ENCODE results near the gene ADARB2. TPM values are rescaled to one million over a fixed set of nuclear protein-coding genes. Genes with fewer than 3 reads are reported as not detected.

The ADARB2 gene
- total RNA-seq, 2 donors from 2014 or later, result 8.0 to 12.2 TPM

- Histone ChIP-seq H3K4me3 (no peak overlapping the region), H3K4me1 (no peaks in the 10 kb centered on the region), H3K27me3 (no peaks in the 10 kb centered on the region), H3K36me3 (replicated peaks in 1 of 2; ENCODE audit: insufficient read depth in 1 of 2, low read depth in 2 of 2) (no peaks in the 10 kb centered on the region), H3K27ac (no peak overlapping the region), H3K9me3 (no peaks in the 10 kb centered on the region)
- DNase-seq (no peak), ATAC-seq (no peak)
- TF ChIP-seq POLR2A (IDR thresholded peaks at IDR 0.05), result no peak
- TF ChIP-seq, protein P1, sequence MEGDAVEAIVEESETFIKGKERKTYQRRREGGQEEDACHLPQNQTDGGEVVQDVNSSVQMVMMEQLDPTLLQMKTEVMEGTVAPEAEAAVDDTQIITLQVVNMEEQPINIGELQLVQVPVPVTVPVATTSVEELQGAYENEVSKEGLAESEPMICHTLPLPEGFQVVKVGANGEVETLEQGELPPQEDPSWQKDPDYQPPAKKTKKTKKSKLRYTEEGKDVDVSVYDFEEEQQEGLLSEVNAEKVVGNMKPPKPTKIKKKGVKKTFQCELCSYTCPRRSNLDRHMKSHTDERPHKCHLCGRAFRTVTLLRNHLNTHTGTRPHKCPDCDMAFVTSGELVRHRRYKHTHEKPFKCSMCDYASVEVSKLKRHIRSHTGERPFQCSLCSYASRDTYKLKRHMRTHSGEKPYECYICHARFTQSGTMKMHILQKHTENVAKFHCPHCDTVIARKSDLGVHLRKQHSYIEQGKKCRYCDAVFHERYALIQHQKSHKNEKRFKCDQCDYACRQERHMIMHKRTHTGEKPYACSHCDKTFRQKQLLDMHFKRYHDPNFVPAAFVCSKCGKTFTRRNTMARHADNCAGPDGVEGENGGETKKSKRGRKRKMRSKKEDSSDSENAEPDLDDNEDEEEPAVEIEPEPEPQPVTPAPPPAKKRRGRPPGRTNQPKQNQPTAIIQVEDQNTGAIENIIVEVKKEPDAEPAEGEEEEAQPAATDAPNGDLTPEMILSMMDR (IDR thresholded peaks at IDR 0.05), result no peak
- 35 to 45% methylated on average over 8 to 9 of the region's 9 CpGs for WGBS, 2 donors
- intact Hi-C loops (cut with DNase I), result no loop called here
These were observed 93.5 kb downstream of the ADARB2 start for GRCh38 chr10:1643908-1644179.

- Histone ChIP-seq H3K9me3 (no peaks in the 10 kb centered on the region), H3K4me3 (no peak overlapping the region), H3K36me3 (replicated peaks in 1 of 2; ENCODE audit: insufficient read depth in 1 of 2, low read depth in 2 of 2) (no peaks in the 10 kb centered on the region), H3K4me1 (no peaks in the 10 kb centered on the region), H3K27ac (no peak overlapping the region), H3K27me3 (no peaks in the 10 kb centered on the region)
- intact Hi-C loops (cut with DNase I), result no loop called here
- TF ChIP-seq POLR2A (IDR thresholded peaks at IDR 0.05), result no peak
- TF ChIP-seq, protein P1 (IDR thresholded peaks at IDR 0.05), result no peak
- ATAC-seq (no peak), DNase-seq (no peak)
- WGBS, 2 donors, result 33 to 38% methylated on average over 11 of the region's 11 CpGs
These were observed 94.0 kb downstream of the ADARB2 start for GRCh38 chr10:1643161-1643907.

- no peaks in the 10 kb centered on the region for H3K9me3 ChIP-seq
- TF ChIP-seq POLR2A (IDR thresholded peaks at IDR 0.05), result no peak
- TF ChIP-seq, protein P1 (IDR thresholded peaks at IDR 0.05), result no peak
- intact Hi-C loops (cut with DNase I), result no loop called here
- H3K4me3 ChIP-seq, result no peak overlapping the region
- no peak for DNase-seq
- no peaks in the 10 kb centered on the region for H3K36me3 ChIP-seq (replicated peaks in 1 of 2; ENCODE audit: insufficient read depth in 1 of 2, low read depth in 2 of 2)
- no peaks in the 10 kb centered on the region for H3K27me3 ChIP-seq
- no peak for ATAC-seq
- WGBS, 2 donors, result 61 to 76% methylated on average over 8 of the region's 8 CpGs
- no peak overlapping the region for H3K27ac ChIP-seq
- no peaks in the 10 kb centered on the region for H3K4me1 ChIP-seq
These were observed 94.6 kb downstream of the ADARB2 start for GRCh38 chr10:1642600-1643160.

DNA sequence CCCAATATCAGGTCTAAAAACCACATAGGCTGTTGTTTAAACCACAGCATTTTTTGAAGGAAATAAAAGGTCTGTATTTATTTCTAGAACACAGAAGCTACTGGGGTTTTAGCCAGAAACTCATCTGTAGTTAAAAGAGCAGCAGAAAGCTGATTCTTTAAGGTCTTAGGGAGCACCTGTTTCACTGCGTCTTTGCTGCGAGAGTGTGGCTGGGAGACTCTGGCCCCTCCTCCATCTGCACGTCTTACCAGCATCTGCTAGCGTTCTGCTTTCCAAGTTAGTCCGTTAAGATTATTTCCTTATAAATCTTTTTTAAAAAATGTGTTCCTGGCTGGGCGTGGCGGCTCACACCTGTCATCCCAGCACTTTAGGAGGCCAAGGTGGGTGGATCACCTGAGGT, 95.9 kb downstream of the ADARB2 start:
- DNase-seq (no peak), ATAC-seq (no peak)
- TF ChIP-seq, protein P1 (IDR thresholded peaks at IDR 0.05), result no peak
- TF ChIP-seq POLR2A (IDR thresholded peaks at IDR 0.05), result no peak
- H3K4me3 ChIP-seq, result no peak overlapping the region
- no peaks in the 10 kb centered on the region for H3K27me3 ChIP-seq
- no peaks in the 10 kb centered on the region for H3K36me3 ChIP-seq (replicated peaks in 1 of 2; ENCODE audit: insufficient read depth in 1 of 2, low read depth in 2 of 2)
- H3K9me3 ChIP-seq, result no peaks in the 10 kb centered on the region
- intact Hi-C loops (cut with DNase I), result no loop called here
- WGBS, 2 donors, result 30 to 74% methylated on average over 7 of the region's 7 CpGs
- no peak overlapping the region for H3K27ac ChIP-seq
- H3K4me1 ChIP-seq, result no peaks in the 10 kb centered on the region

DNA sequence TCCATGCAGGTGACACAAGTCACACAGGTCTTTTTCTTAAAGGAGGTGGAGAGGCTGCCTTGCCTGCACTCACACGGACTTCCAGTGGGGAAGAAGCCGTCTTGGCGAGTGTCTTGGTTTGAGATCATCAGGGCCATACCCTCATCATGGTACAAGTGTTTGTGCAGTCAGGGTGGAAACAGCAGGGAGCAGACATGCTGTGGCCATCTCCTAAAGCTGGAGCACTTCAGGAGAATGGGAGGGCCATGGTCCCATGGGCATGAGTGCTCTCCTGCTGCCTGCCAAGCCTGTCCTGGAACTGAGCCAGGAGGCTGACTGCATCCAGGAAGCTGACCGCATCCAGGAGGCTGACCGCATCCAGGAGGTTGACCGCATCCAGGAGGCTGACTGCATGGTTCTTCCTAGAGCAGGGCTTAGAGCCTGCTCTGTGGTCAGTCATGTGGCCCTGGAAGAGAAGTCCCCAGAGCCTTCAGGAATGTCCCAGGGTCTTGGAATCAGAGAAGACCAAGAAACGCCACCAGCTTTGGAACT, 98.4 kb downstream of the ADARB2 start:
- Histone ChIP-seq H3K36me3 (replicated peaks in 1 of 2; ENCODE audit: insufficient read depth in 1 of 2, low read depth in 2 of 2) (no peaks in the 10 kb centered on the region), H3K27me3 (no peaks in the 10 kb centered on the region), H3K9me3 (no peaks in the 10 kb centered on the region), H3K4me1 (no peaks in the 10 kb centered on the region), H3K4me3 (no peak overlapping the region), H3K27ac (no peak overlapping the region)
- WGBS, 2 donors, result 60 to 70% methylated on average over 7 of the region's 7 CpGs
- no peak for ATAC-seq
- TF ChIP-seq, protein P1 (IDR thresholded peaks at IDR 0.05), result no peak
- TF ChIP-seq POLR2A (IDR thresholded peaks at IDR 0.05), result no peak
- intact Hi-C loops (cut with DNase I), result no loop called here
- DNase-seq, result peak in 2 of 4 donors; percentile 44 to 49
